Erythroblast (primary cell): Measurements from ENCODE around the gene GALP.

Source experiments
- GATA1 ChIP-seq: IDR thresholded peaks from 2 replicates; pipeline ENCODE4 v1.6.1; 2011; ENCODE audit warnings: low read depth, mild to moderate bottlenecking, control low read depth, low read length, moderate library complexity
- POLR2A ChIP-seq: IDR thresholded peaks from 2 replicates; pipeline ENCODE4 v1.6.1; 2011; ENCODE audit warnings: mild to moderate bottlenecking, low read length

- no peak for TF ChIP-seq POLR2A
- TF ChIP-seq GATA1, result no peak
These were observed 22.3 kb upstream of the GALP start for GRCh38 chr19:56153507-56153906.
